Astrocyte of the spinal cord (primary cell): Measurements from ENCODE around the gene SNX4.

Experiments used
- DNase-seq: peaks from one replicate; pipeline ENCODE4 v3.0.0; 2011; ENCODE audit warnings: low read depth, low spot score
- H3K4me3 ChIP-seq: 2 replicates; pipeline ENCODE4 v1.5.1; 2011; ENCODE audit warnings: low read depth, mild to moderate bottlenecking, low read length, moderate library complexity
- in situ Hi-C: cut with HindIII; loops from 2 replicates; pipeline ENCODE4 v1.10.0; 2017; ENCODE audit warnings: low sequenced_read_pairs
- TF ChIP-seq, protein P1 (sequence below): IDR thresholded peaks from 2 replicates; pipeline ENCODE4 v1.5.1; 2012; ENCODE audit warnings: low read depth, mild to moderate bottlenecking, low read length, inconsistent platforms

Gene SNX4

DNA sequence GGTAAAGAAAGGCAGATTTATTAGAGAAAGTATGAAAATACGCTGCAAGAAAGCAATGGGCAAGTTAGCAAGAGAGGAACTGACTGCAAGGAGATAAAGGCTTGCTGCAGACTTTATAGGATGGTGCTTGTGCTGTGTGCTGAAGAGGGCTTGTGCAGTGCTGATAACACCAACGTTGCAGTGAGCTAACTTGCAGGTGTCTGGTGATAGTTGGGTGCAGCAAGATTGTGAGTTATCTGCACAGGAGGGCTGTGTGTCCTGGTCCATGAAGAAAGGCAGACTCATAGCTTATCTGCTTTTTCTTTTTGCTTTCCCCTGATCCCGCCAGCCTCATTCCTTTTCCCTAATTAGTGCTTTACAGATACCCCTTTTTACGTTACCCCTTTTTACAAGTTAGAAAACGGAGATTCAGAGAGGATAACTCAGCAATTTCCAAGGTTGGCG lies 86.9 kb downstream of the SNX4 start:
- no peak overlapping the region for H3K4me3 ChIP-seq
- in situ Hi-C loops = no loop called here
- no peak for DNase-seq
- TF ChIP-seq, protein P1, sequence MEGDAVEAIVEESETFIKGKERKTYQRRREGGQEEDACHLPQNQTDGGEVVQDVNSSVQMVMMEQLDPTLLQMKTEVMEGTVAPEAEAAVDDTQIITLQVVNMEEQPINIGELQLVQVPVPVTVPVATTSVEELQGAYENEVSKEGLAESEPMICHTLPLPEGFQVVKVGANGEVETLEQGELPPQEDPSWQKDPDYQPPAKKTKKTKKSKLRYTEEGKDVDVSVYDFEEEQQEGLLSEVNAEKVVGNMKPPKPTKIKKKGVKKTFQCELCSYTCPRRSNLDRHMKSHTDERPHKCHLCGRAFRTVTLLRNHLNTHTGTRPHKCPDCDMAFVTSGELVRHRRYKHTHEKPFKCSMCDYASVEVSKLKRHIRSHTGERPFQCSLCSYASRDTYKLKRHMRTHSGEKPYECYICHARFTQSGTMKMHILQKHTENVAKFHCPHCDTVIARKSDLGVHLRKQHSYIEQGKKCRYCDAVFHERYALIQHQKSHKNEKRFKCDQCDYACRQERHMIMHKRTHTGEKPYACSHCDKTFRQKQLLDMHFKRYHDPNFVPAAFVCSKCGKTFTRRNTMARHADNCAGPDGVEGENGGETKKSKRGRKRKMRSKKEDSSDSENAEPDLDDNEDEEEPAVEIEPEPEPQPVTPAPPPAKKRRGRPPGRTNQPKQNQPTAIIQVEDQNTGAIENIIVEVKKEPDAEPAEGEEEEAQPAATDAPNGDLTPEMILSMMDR = no peak

DNA sequence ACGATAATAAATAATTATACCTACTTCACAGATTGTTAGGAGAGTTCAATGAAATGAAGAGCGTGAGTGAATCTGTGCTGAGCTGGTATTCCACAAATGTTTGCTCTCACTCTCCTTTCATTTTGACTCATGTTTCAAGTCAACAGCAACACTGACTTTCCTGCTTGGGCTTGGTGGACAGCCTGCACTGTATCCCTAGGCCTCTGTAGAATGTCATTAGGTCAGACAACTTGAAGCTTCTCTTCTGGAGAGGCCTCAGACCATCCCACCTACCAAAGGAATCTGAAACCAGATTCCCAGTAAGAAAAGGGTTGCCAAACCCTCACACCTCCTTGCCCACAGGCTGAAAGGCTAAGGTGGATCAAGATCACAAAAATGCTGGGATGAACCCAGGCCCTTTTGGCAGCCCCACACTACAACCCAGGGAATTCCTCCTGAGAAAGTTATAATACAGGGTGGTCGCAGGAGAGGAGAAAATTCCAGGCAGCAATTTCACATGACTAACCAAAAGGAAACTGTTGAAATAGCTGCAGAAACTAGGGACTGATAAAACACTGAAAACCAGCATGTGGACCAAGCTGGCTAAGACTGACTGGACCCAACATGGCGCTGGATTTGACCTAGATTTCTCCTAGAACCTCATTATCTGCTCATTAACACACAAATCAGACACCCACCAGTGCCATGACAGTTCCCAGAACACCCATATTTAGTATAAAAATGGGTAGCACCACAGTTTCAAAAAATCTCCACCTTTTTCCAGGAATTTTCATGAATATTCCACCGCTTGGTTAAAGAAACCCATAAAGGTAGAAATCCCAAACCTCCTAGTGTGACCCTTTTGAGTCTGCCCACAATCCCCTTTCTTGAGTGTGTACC lies 87.9 kb downstream of the SNX4 start:
- in situ Hi-C loops = no loop called here
- TF ChIP-seq, protein P1 = no peak

GRCh38 chr3:125431391-125431790 lies 88.6 kb downstream of the SNX4 start:
- in situ Hi-C loops = no loop called here
- DNase-seq = no peak
- no peak overlapping the region for H3K4me3 ChIP-seq
- TF ChIP-seq, protein P1 = no peak

More for the DNA sequence above, 87.9 kb downstream of the SNX4 start:
- no peak for DNase-seq
- no peak overlapping the region for H3K4me3 ChIP-seq

DNA sequence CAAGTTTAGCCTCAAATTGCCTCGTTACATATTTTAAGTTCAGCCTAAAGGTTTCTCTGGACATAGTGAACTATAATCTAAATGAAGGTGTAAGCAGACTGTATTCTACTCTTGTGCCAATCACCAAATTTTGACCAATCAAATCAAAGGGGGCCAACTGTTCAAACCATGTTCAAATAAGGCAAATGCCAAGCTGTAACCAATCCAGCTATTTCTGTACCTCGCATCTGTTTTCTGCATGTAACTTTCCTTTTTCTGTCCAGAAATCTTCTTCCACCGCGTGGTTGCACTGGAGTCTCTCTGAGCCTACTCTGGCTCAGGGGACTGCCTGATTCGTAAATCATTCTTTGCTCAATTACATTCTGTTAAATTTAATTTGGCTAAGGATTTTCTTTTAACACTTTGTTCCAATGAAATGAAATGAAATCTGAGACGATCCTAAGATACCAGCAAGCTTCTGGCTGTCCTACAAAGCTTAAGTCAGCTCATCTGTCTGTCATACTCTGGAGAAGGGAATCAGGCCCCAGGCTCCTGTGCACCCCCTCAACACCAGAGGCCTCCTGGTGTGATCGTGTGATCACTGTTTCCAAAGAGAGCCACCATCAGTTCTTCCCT lies 91.7 kb downstream of the SNX4 start:
- DNase-seq = no peak
- in situ Hi-C loops = no loop called here
- no peak overlapping the region for H3K4me3 ChIP-seq
- TF ChIP-seq, protein P1 = no peak

DNA sequence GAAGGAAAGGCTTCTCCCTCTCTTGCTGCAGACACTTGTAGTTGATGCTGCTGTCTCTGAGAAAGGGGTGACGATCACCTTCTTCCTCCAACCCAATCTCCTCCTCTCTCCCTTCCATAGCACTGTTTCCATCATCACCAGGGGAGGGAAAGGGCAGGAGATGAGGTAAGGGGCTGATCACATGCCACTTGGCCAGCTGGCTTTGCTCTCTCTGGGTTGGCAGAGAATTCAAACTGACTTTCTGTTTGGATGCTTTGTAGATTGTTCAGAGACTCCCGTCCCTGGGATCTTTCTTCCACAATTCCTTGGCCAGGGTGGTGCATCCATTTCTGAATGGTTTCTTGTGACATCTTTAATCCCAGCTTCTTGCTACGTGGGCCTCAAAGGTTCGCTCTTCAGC lies 101.7 kb downstream of the SNX4 start:
- DNase-seq = no peak
- in situ Hi-C loops = no loop called here
- TF ChIP-seq, protein P1 = no peak
- no peak overlapping the region for H3K4me3 ChIP-seq

- no peak for DNase-seq
- H3K4me3 ChIP-seq = no peak overlapping the region
- TF ChIP-seq, protein P1 = no peak
- in situ Hi-C loops = no loop called here
Measured at GRCh38 chr3:125416235-125416634, 103.8 kb downstream of the SNX4 start.
